ENCODE measurements around the gene GLS.

GRCh38 chr2:191003405-191004309 is 123.0 kb downstream of the GLS start:
- TF ChIP-seq POLR2A (IDR thresholded peaks at IDR 0.05) (no peak), CTCF (IDR thresholded peaks at IDR 0.05) (no peak), EP300 (IDR thresholded peaks at IDR 0.05) (no peak), POLR2AphosphoS5 (IDR thresholded peaks at IDR 0.05) (no peak)
